H9 (cell line): Measurements from ENCODE around the gene ULK4. TPM values are rescaled to one million over a fixed set of nuclear protein-coding genes. Genes with fewer than 3 reads are reported as not detected.

Experiments used
- DNase-seq: peaks from one replicate; pipeline ENCODE4 v3.0.0-alpha.2; 2017
- H2AFZ ChIP-seq: one replicate; pipeline ENCODE4 v1.6.1; 2013; ENCODE audit warnings: mild to moderate bottlenecking, low read length, control low read depth, moderate library complexity
- H2AK5ac ChIP-seq: 2 replicates; pipeline ENCODE4 v1.6.1; 2013; ENCODE audit warnings: low read length, control low read depth, mixed read lengths; ENCODE audit not compliant: insufficient read length
- H2BK120ac ChIP-seq: one replicate; pipeline ENCODE4 v1.6.1; 2013; ENCODE audit warnings: low read depth, mild to moderate bottlenecking, low read length, control low read depth, inconsistent platforms; ENCODE audit not compliant: poor library complexity, severe bottlenecking
- H2BK12ac ChIP-seq: 2 replicates; pipeline ENCODE4 v1.6.1; 2013; ENCODE audit warnings: low read length, control low read depth, mixed read lengths, low read depth; ENCODE audit not compliant: insufficient read length
- H2BK15ac ChIP-seq: 2 replicates; pipeline ENCODE4 v1.6.1; 2013; ENCODE audit warnings: low read depth, low read length, control low read depth
- H2BK20ac ChIP-seq: one replicate; pipeline ENCODE4 v1.6.1; 2013; ENCODE audit warnings: low read depth, mild to moderate bottlenecking, low read length, control low read depth, inconsistent platforms; ENCODE audit not compliant: poor library complexity, severe bottlenecking
- H2BK5ac ChIP-seq: 2 replicates; pipeline ENCODE4 v1.6.1; 2013; ENCODE audit warnings: low read length, control low read depth, mixed read lengths; ENCODE audit not compliant: insufficient read length
- H3K14ac ChIP-seq: 2 replicates; pipeline ENCODE4 v1.6.1; 2013; ENCODE audit warnings: low read length, control low read depth; ENCODE audit not compliant: insufficient read depth
- H3K18ac ChIP-seq: 2 replicates; pipeline ENCODE4 v1.6.1; 2013; ENCODE audit warnings: low read depth, mild to moderate bottlenecking, mixed read lengths, low read length, control low read depth; ENCODE audit not compliant: insufficient read length
- H3K23ac ChIP-seq: 2 replicates; pipeline ENCODE4 v1.6.1; 2013; ENCODE audit warnings: low read length, control low read depth, mixed read lengths, low read depth; ENCODE audit not compliant: insufficient read length
- H3K23me2 ChIP-seq: 2 replicates; pipeline ENCODE4 v1.6.1; 2013; ENCODE audit warnings: low read depth, mild to moderate bottlenecking, mixed read lengths, low read length, control low read depth; ENCODE audit not compliant: insufficient read length, poor library complexity, severe bottlenecking
- H3K27ac ChIP-seq: 2 replicates; pipeline ENCODE4 v1.5.1; 2013; ENCODE audit warnings: low read length, control low read depth, mixed read lengths, low read depth; ENCODE audit not compliant: insufficient read length
- H3K27me3 ChIP-seq: 2 replicates; pipeline ENCODE4 v1.6.1; 2013; ENCODE audit warnings: low read length, control low read depth, inconsistent platforms; ENCODE audit not compliant: insufficient read depth
- H3K4ac ChIP-seq: 2 replicates; pipeline ENCODE4 v1.6.1; 2013; ENCODE audit warnings: low read depth, mild to moderate bottlenecking, control low read depth, inconsistent platforms, low read length, moderate library complexity
- H3K4me1 ChIP-seq: 2 replicates; pipeline ENCODE4 v1.6.1; 2013; ENCODE audit warnings: low read length, control low read depth, inconsistent platforms; ENCODE audit not compliant: insufficient read depth
- H3K4me2 ChIP-seq: 2 replicates; pipeline ENCODE4 v1.6.1; 2013; ENCODE audit warnings: low read length, control low read depth, mixed read lengths; ENCODE audit not compliant: insufficient read length, insufficient read depth
- H3K56ac ChIP-seq: 2 replicates; pipeline ENCODE4 v1.6.1; 2013; ENCODE audit warnings: low read depth, mild to moderate bottlenecking, mixed read lengths, low read length, control low read depth; ENCODE audit not compliant: insufficient read length
- H3K79me1 ChIP-seq: 2 replicates; pipeline ENCODE4 v1.6.1; 2013; ENCODE audit warnings: low read depth, mild to moderate bottlenecking, moderate library complexity, low read length, control low read depth, inconsistent platforms; ENCODE audit not compliant: insufficient read depth, poor library complexity, severe bottlenecking
- H3K79me2 ChIP-seq: 2 replicates; pipeline ENCODE4 v1.6.1; 2013; ENCODE audit warnings: low read length, control low read depth, inconsistent platforms; ENCODE audit not compliant: insufficient read depth
- H3K9ac ChIP-seq: 2 replicates; pipeline ENCODE4 v1.6.1; 2013; ENCODE audit warnings: low read length, control low read depth, mixed read lengths; ENCODE audit not compliant: insufficient read length; ENCODE audit errors: extremely low read depth
- H3K9me3 ChIP-seq: one replicate; pipeline ENCODE4 v1.6.1; 2013; ENCODE audit warnings: low read depth, low read length, inconsistent platforms; ENCODE audit not compliant: control insufficient read depth
- H3T11ph ChIP-seq: one replicate; pipeline ENCODE4 v1.6.1; 2013; ENCODE audit warnings: mild to moderate bottlenecking, low read length, control low read depth, inconsistent platforms
- H4K20me1 ChIP-seq: one replicate; pipeline ENCODE4 v1.6.1; 2013; ENCODE audit not compliant: control insufficient read depth, insufficient read length, insufficient read depth
- H4K5ac ChIP-seq: 2 replicates; pipeline ENCODE4 v1.6.1; 2013; ENCODE audit warnings: low read depth, mild to moderate bottlenecking, mixed read lengths, low read length, control low read depth; ENCODE audit not compliant: insufficient read length
- H4K8ac ChIP-seq: replicated peaks from 2 replicates; pipeline ENCODE4 v1.6.1; 2013; ENCODE audit warnings: low read length, control low read depth, mixed read lengths, low read depth; ENCODE audit not compliant: insufficient read length
- H4K91ac ChIP-seq: 2 replicates; pipeline ENCODE4 v1.6.1; 2013; ENCODE audit warnings: low read depth, mild to moderate bottlenecking, moderate library complexity, mixed read lengths, low read length, control low read depth; ENCODE audit not compliant: insufficient read length
- H3K27ac Mint-ChIP-seq, 3 experiments: 2 replicates in 2 of 3; 3 replicates in 1 of 3; pipeline ENCODE4 v1.8.0; 2020 to 2021; ENCODE audit warnings: mixed read lengths in 3 of 3, mild to moderate bottlenecking in 1 of 3, moderate library complexity in 1 of 3
- H3K27me3 Mint-ChIP-seq: 2 replicates; pipeline ENCODE4 v1.8.0; 2021; ENCODE audit warnings: low read depth, mild to moderate bottlenecking, moderate library complexity, mixed read lengths
- H3K36me3 Mint-ChIP-seq, 3 experiments: 2 replicates in 2 of 3; 3 replicates in 1 of 3; pipeline ENCODE4 v1.8.0; 2020 to 2021; ENCODE audit warnings: low read depth in 3 of 3, mixed read lengths in 3 of 3; ENCODE audit not compliant: insufficient read depth in 1 of 3
- H3K4me1 Mint-ChIP-seq, 2 experiments: 2 replicates each; pipeline ENCODE4 v1.8.0; 2020; ENCODE audit warnings: mixed read lengths in 2 of 2
- H3K4me3 Mint-ChIP-seq, 2 experiments: 2 replicates in 1 of 2; 3 replicates in 1 of 2; pipeline ENCODE4 v1.8.0; 2020 to 2021; ENCODE audit warnings: mild to moderate bottlenecking in 2 of 2, mixed read lengths in 2 of 2, moderate library complexity in 1 of 2
- H3K9me3 Mint-ChIP-seq, 2 experiments: 2 replicates in 1 of 2; 3 replicates in 1 of 2; pipeline ENCODE4 v1.8.0; 2020; ENCODE audit warnings: mild to moderate bottlenecking in 2 of 2, mixed read lengths in 2 of 2, moderate library complexity in 1 of 2
- CTCF ChIP-seq: fragments of 200-600 bp; sonication (generic); conservative IDR thresholded peaks from 3 replicates; pipeline ENCODE4 v1.8.0; 2021; ENCODE audit warnings: antibody characterized with exemption, mild to moderate bottlenecking
- WGBS: extraction: QIAGEN DNeasy Blood & Tissue Kit; methylation state at CpG from one replicate; pipeline ENCODE4 v1.1.7; 2013; ENCODE audit warnings: missing lambda C conversion rate, low lambda C conversion rate, mixed read lengths; ENCODE audit not compliant: insufficient read length; ENCODE audit errors: extremely low coverage; 5-methylcytosine and 5-hydroxymethylcytosine counted together
- total RNA-seq: library from RNA; stranded (reverse); gene quantifications from 2 replicates; pipeline ENCODE4 v1.2.1, GENCODE V29; 2021

The ULK4 gene
- total RNA-seq, 1 experiment from 2014 or later = 12.9 TPM

- H3K27ac Mint-ChIP-seq = no peak overlapping the region; a peak in 2 of 7 replicates
- Histone ChIP-seq H2BK5ac (no peak overlapping the region), H3K27me3 (no peaks in the 10 kb centered on the region), H2BK12ac (no peak overlapping the region), H3K18ac (no peak overlapping the region), H2AK5ac (no peak overlapping the region), H3K56ac (no peak overlapping the region), H3K14ac (no peak overlapping the region), H3K4me1 (no peaks in the 10 kb centered on the region), H3T11ph (no peak overlapping the region), H3K4me2 (no peak overlapping the region), H3K4ac (no peak overlapping the region), H4K5ac (no peak overlapping the region), H3K9ac (no peak overlapping the region), H2AFZ (no peak overlapping the region), H3K79me1 (no peaks in the 10 kb centered on the region), H4K20me1 (no peaks in the 10 kb centered on the region), H3K27ac (no peak overlapping the region), H3K23me2 (no peaks in the 10 kb centered on the region), H3K9me3 (no peaks in the 10 kb centered on the region), H3K23ac (no peak overlapping the region), H3K79me2 (no peaks in the 10 kb centered on the region), H2BK20ac (no peak overlapping the region), H2BK15ac (no peak overlapping the region), H4K8ac (no peak overlapping the region), H2BK120ac (no peak overlapping the region), H4K91ac (no peak overlapping the region)
- H3K27me3 Mint-ChIP-seq = no peaks in the 10 kb centered on the region
- H3K4me1 Mint-ChIP-seq = peaks cover 0 to 3% of the 10 kb centered on the region in 2 experiments; a peak in 2 of 4 replicates
- peaks cover 0 to 3% (median 0%) of the 10 kb centered on the region in 3 experiments; a peak in 2 of 7 replicates for H3K36me3 Mint-ChIP-seq
- H3K4me3 Mint-ChIP-seq = no peak overlapping the region
- H3K9me3 Mint-ChIP-seq = peaks cover 0 to 2% of the 10 kb centered on the region in 2 experiments; a peak in 1 of 5 replicates
- DNase-seq = no peak
- no peak for TF ChIP-seq CTCF
- WGBS = no CpG with 5 or more reads among the region's 3 CpGs
Observed at GRCh38 chr3:41726891-41727290, 235.0 kb downstream of the ULK4 start.
